NOMO-1 treated with dmso at 0.1 percent for 144 hours (cell line): Measurements from ENCODE around the gene HS6ST2.

Source experiments
- DNase-seq: peaks from one replicate; lab custom pipeline; 2025; ENCODE audit not compliant: unreplicated experiment; lab: John Stamatoyannopoulos, UW

The HS6ST2 gene

DNA sequence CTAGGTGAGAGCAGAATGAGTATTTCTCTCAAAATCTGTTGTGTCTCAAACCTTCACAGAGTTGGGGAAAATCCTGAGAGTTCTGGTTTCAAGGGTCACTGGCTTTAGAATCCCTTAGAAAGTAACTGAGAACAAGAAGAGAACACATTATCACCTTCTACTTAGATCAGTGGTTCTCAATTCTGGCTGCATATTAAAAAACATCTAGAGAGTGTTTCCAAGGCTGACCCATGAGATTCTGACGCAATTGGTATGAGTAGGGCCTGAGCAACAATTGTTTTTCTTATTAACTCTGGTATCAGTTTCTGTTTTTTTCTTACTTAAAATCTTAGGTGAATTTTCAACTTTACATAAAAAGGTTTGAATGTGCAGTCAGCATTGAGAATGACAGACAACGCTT is 212.8 kb downstream of the HS6ST2 start:
- no peak for DNase-seq

GRCh38 chrX:132744470-132744869 is 214.0 kb downstream of the HS6ST2 start:
- no peak for DNase-seq

DNA sequence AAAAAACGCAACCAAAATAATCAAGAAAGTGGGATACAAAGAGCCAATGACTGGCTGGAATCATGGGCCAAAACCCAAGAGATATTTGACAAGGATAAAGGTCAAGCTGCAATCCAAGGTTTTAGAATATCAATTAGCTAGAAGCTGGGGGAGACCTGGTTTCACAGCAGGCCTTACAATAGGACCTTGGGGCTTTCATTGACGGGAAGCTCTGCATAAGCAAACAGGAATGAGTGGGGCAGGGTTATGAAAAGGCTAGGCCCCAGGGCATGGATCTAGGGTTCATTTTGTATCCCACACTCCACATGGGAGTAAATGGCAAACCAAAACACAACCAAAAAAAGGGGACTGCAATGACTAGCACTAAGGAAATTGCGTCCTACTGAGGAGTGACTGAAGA is 215.3 kb downstream of the HS6ST2 start:
- no peak for DNase-seq

GRCh38 chrX:132742246-132742645 is 216.2 kb downstream of the HS6ST2 start:
- DNase-seq = no peak

- DNase-seq = no peak
Measured at GRCh38 chrX:132741689-132742088, 216.7 kb downstream of the HS6ST2 start.

DNA sequence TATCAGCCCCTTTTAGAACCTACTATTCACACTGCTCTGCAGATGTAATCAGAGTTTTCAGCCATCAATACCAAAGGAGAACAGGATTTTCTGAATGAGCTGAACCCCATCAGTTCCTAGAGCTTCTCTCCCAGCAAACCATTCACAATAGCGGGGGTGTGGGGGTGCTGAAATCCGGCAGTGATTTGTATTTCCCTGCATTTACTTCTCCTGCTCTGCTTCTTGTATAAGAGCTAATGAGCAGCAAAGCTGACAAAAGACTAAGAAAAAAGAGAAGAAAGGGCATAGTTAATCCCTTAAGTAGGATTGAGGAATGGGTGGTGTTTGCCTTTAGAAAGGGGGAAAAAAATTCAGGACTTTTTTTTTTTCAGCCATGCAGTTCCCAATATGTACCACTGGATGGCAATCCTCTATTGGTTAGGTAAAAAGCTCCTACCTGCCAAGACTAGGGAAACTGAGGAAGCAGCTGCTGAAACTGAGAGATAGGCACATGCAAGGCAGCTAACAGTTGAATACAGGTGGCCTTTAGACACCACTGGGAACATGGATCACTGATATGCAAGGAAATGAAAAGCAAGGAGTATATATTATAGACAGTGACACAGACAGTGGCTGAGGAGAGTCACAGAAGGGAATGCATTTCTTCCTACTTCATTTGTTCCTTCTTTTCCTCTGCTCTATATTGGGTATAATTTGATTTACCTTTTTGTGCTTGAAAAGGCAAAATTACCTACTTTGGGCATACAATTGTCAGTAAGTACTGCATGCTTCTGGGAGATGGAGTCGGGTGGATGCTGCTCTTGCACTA is 217.9 kb downstream of the HS6ST2 start:
- DNase-seq = no peak

DNA sequence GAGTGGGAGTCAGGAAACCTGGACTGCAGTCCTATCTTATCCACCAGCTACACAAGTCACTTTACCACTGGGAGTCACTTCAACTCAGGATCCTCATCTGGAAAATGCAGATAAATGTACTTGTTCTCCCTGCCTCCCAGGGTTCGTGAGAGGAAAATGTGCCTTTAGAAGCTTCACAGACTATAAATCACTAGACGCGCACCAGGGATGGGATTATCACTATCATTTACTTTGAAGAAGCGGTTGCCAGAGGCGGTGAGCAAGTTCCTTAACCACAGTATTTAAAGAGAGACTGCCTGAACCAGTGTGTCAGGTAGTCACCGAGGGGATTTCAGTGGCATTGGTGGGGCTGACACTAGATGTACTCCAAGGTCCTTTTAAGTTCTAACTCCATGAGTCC is 219.5 kb downstream of the HS6ST2 start:
- DNase-seq = no peak

- no peak for DNase-seq
Measured at GRCh38 chrX:132737743-132738142, 220.7 kb downstream of the HS6ST2 start.

DNA sequence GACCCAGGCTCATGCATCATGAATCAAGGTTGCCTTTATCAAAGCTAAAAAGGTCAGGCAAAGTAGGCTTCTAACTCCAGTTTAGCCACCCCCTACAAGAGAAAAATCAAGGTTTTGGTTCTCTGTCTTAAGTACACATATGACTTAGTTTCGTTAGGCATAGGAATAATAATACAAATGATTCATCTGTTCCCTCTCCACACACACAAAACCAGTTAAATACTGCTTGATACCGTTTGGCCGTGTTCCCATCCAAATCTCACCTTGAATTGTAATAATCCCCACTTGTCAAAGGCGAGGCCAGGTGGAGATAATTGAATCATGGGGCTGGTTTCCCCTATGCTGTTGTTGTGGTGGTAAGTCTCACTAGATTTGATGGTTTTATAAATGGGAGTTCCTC is 226.2 kb downstream of the HS6ST2 start:
- DNase-seq = no peak

DNA sequence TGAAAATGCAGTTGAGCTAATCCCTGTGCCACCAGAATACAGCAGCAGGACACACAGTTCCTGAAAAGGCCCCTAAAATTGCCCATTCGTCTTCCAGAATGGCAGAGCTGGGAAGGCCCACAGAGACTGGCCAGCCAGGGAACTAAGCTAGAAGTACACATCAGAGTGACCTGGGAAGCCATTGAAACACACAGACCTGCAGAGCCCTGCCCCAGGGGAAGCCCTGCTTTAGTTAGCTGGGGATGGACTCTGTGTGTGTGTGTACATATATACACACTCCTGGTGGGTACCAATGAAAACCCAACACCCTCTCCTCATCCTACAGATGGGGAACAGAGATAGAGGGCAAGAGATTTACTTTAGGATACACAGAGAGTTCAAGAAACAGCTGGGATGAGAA is 227.7 kb downstream of the HS6ST2 start:
- DNase-seq = no peak

- no peak for DNase-seq
Measured at GRCh38 chrX:132730266-132730665, 228.2 kb downstream of the HS6ST2 start.

GRCh38 chrX:132728296-132728695 is 230.1 kb downstream of the HS6ST2 start:
- no peak for DNase-seq

DNA sequence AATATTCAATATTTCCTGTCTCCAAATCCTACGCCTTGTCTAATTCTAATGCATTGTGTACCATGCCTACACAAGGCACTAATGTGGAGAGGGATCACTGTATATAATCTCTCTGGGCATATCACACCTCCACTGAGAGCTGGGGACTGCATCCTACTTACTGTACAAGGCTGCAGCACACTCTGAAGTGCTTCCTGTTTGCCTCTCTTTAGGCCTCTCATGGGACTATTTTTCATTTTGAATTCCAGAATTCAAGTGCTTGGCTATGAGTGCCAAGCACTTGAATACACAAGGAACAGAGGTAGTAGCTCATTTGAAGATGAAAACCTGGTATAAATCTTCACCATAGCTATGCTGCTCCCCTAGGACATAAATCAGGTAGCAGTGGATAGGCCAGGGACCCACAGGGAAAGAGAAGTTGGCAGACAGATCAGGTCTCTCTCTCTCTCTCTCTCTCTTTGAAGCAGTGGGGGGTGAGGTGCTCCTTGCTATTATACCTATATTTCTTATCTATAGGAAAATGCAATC is 239.9 kb downstream of the HS6ST2 start:
- DNase-seq = no peak

DNA sequence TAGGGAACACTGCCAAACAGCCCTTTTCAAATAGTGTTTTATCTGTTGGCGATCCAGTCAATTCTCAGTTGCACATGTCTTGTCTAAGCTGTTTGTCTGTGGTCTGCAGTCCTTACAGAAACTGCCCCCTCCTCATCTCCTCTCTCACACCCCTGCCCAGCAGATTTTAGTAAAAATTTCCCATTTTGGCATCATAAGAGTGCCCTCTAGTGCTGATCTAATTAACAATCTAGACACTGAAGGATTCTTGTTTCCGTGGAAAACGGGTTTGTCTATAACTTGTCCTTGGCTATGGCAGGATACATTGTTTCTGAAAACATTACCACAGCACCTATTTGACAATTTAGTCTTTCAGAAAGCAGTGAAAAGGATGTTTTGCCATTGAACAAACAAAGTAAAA is 242.4 kb downstream of the HS6ST2 start:
- no peak for DNase-seq

DNA sequence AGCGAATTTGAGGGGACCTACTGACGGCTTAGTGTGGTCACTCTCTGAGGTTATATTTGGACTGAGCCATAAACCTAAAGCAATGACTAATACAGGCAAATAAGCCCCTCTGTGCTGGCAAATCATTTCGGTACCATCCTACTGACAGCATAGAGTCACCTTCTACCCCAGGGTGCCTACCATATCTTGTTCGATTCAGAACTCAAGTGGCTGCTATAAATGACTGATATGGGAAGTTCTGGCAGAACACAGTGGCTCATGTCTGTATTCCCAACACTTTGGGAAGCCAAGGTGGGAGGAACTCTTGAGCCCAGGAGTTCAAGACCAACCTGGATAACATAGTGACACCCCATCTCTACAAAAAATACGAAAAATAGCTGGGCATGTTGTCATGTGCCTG is 243.5 kb downstream of the HS6ST2 start:
- no peak for DNase-seq

DNA sequence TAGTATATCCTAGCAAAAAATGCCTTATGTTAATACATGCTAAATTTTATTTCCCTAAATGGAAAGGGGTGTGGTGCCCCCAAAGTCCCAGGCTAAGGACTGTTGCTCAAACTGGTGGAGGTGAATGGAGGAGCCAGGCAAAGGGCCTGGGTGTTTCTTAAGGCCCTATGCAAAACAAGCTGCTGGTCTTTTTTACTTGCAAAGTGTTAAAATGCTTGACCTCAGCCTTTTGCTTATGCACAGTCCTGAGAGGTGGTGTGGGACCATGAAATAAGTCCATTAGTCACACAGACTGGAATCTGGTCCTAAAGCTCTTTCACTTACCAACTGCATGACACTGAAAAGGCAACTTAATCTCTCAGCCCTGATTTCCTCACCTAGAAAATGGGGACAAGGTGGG is 246.1 kb downstream of the HS6ST2 start:
- no peak for DNase-seq

DNA sequence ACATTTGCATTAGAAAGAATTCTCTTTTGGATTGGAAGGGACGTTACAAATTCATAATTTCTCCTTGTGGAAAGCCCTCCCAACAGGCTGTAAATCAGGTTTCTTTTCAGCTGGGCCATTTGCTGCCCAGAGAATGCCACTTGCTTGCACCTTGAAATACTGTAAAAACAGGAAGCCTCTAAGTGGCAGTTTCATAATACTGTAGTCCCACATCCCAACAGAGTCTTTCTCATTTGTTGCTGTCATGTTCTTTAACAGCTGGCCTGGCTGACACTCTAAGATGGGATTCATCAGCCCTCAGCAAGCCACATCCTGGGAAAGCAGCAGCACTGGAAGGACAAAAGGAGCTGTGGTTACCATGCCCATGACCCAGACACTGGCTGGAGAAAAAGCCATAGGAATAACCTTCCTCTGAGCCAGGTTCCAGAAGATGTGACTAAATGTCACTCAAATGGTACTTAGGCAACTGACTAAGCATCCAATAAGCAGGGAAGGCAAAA is 247.7 kb downstream of the HS6ST2 start:
- no peak for DNase-seq

GRCh38 chrX:132708529-132708928 is 249.9 kb downstream of the HS6ST2 start:
- no peak for DNase-seq

DNA sequence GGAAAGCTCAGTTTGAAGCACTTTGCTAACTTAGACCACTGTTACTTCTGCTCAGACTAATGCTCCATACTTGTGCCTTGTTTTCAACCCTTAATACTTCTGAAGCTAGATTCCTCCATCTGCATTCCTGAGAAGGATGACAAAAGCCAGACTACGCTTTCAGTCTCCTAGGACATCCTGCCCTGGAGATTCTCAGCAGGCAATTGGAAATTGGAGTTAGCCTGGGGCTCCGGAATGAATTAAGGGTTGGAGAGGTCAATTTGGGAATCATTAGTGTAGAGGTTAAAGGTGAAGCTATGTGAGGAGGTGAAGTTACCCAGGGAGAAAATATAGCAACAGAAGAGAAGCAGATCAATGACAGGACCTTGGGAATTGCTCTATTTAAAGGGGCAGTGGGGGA is 253.7 kb downstream of the HS6ST2 start:
- no peak for DNase-seq

- DNase-seq = no peak
Measured at GRCh38 chrX:132694382-132694781, 264.0 kb downstream of the HS6ST2 start.

DNA sequence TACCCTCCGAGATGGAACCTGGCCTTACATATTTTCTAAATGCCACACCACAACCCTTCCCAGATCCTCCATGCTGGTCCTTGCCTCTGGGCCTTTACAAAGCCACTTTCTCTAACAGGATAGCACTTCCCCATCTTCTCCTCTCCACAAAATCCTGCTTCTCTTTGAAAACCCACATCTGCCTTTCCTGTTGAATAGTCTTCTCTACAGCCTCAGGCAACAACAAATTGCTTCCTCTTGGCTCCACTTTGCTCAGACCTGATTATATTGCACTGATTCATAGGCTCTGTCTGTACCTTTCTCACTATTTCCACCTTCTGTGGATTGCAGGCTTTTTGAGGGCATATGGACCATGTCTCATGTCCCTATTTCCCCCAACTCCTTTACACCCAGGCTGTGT is 265.9 kb downstream of the HS6ST2 start:
- no peak for DNase-seq

GRCh38 chrX:132692066-132692465 is 266.4 kb downstream of the HS6ST2 start:
- DNase-seq = no peak
